Kasumi-1 (cell line): Measurements from ENCODE around the gene DIRAS1.

Source experiments
- DNase-seq, 2 experiments: peaks; one replicate each; lab custom pipeline; 2025; lab: John Stamatoyannopoulos, UW

DIRAS1 gene, protein sequence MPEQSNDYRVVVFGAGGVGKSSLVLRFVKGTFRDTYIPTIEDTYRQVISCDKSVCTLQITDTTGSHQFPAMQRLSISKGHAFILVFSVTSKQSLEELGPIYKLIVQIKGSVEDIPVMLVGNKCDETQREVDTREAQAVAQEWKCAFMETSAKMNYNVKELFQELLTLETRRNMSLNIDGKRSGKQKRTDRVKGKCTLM

DNA sequence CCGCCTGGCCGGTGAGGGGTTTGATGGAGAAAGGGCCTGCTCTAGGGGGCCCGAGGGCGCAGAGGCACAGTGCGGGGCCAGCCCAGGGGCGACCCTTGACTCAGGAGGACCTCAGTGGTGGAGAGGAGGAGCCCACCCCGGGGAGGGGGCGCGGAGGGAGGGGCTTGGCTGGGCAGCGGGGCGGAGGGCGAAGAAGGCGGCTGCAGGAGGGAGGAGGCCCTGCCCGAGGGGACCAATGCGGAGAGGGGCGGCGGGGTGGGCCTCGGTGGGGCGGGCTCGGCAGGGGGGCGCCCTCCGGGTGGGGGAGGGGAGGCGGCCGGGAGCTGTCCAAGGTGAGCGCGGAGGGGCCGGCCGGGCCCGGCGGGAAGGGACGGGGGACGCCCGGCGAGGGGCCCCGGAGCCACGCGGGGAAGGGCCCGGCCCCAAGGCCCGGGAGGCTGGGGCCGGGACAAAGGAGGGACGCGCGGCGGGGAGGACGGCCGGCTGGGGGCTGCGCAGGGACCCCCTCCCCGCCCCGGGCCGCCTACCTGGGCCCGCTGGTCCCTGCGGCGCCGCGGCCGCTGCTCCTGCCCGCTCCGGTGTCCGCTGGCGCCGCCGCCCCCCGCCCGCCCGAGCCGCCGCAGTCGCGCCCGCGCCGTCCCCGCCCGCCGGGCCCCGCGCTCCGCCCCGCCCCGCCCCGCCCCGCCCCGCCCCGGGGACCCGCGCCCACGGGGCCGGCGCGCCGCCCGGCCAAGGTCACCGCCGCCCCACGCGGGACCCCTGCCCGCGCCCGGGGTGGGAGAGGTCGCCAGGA lies at the start of gene DIRAS1:
DIRAS1 (minus strand) TSS at position 596 of the 793 bp plus-strand sequence. CDS start 3,566 bp downstream, outside the sequence.
- DNase-seq = no peak

DNA sequence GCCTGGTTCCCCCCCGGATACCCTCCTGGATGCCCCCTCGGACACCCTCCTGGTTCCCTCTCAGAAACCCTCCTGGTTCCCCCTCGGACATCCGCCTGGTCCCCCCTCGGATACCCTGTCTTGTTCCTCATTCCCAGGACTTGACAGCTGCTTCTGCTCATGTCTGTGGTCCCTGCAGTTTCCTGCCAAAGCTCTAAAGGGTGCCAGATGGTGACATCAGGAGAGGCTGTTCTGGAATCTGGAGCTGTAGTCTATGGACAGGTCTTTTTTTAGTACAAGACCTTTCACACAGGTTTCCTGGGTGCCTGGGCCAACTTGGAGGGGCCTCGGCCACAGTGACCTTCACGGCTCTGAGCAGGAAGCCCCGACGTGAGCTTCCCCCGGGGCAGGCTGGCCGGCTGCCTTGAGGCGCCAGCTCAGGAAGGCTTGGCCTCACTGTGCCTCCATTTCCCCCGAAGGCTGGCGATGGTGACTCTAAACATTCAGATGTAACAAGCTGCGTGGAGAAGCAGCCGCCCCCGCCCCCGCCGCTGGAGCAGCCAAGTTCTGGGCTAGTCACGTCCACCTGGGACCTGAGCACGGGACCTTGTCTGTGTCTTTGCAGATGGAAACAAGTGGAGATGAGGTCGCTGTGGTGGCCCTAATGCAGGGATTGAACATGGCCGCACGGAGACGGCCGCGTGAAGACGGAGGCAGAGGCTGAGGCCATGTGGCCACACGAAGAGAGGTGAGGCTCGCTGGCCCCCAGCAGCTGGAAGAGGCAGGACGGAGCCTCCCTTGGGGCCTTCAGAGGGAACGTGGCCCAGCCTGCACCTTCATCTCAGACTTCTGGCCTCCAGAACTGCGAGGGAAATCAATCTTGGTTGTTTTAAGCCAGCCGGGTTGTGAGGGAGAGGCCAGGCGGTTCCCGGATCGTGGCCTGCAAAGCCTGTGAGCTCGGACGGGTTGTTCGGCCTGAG lies 49.2 kb upstream of the DIRAS1 start:
- peak; percentile 96 to 97 for DNase-seq

DNA sequence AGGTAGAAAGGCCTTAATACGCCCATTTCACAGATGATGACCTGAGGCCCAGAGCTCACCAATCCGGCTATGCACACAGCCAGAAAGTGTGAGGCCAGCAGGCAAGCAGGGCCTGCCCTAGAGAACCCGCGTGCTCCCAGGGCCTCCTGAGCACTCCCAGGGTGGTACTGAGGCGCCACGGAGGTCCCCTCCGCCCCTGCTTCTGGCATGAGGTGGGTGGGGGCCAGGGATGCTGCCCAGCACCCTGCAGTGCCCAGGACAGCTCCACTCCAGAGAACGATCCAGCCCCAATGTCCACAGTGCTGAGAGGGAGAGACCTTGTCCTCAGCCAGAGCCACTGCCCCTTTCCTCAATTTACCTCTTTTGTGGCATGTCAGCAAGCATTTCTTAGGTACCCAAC lies 48.0 kb upstream of the DIRAS1 start:
- DNase-seq = no peak

DNA sequence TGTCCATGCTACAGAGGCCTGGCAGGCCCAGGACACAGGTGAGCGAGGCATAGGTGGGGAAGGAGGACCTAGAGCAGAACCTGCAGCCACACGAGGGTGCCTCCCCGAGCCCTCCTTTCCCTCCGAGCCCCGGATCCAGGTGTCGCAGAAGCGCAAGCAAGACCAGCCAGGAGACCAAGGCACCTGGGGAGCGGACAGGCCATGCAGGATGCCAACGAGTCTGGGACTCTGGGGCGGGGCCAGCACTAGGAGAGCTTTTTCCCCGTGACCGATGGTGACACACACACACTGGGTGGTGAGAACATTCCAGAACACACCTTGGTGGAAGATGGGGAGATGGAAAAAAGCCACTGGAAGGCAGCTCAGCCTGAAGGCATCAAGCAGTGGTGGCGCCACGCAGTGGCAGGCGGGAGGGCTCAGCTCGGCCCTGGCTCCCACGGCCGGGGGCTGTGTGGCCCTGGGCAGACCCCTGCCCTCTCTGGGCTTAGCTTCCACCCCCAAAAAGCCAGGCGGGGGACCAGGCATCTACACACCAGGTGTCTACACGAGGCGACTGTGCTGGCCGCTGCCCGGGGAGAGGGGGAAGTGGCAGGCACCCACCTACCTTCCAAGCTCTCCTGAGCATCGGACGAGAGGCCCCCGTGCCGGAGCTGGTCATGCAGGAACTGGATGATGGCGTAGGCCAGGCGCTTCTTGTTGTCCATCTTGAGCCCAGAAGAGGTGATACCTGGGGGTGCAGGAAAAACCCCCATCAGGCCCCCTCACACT lies 47.4 kb upstream of the DIRAS1 start:
- DNase-seq = no peak

DNA sequence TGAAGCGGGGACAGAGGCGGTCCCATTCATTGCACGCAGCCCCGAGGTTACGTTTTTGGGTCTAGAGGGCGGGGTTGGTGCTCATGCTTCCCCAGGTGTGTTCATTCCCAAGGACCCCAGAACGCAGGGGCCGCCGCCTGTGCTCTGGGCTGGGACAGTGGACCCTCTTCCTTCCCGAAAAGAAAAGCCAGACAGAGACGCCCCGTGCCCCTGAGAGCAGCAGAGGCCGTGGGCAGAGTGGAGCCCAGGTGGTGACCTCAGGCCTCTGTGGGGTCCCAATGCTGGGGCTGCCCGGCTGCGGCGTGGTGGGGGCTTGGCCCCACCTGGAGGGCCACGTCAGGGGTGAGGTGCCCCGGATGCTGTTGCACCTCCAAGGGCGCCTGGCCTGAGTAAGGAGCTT lies 46.5 kb upstream of the DIRAS1 start:
- no peak for DNase-seq

DNA sequence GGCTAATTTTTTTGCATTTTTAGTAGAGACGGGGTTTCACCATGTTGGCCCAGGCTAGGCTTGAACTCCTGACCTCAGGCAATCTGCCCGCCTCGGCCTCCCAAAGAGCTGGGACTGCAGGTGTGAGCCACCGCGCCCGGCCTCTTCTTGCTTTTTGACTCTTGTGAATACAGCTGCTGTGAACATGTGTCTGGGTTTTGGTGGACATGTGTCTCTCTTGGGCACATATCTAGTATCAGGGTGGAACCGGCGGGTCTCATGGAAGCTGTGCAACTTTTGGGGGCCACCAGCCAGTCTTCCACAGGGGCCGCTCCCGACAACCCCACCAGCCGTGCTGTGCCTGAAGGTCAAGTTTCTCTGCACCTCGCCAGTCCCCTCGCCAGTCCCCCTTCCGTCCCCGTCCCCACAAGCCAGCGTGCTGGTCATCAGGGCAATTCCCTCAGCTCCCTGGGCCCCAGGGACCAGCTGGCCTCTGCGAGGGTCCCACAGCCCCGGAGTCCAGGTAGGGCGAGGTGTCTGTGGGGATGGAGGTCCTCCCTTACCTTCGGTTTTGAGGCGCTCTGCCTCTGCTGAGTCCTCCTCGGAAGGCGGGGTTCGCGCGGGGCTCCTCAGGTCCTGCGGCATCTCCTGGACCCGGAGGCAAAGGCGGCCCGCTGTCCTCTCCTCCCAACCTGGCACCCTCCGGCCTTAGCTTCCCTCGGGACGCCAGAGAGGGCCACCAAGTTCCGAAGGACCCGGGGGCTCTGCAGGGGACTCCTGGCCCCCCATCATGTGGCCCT lies 45.6 kb upstream of the DIRAS1 start:
- no peak for DNase-seq

DNA sequence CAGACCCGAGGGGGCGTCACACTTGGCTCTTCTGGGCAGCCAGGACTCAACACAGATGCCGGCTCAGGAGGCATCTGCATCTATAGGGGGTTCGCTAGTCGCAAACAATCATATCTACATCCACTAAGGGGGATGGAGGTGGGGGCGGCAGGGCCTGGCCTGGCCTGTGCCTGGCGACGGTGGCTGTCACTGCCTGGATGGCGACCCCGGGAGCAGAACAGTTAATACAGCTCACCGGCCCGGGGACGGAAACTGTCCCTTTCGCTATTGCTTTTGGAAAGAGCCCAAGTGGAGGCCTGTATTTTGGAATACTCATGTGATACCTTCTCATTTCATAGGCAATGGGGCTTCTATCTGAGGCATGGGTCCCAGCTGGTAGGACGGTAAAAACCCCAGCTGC lies 44.2 kb upstream of the DIRAS1 start:
- DNase-seq = no peak

DNA sequence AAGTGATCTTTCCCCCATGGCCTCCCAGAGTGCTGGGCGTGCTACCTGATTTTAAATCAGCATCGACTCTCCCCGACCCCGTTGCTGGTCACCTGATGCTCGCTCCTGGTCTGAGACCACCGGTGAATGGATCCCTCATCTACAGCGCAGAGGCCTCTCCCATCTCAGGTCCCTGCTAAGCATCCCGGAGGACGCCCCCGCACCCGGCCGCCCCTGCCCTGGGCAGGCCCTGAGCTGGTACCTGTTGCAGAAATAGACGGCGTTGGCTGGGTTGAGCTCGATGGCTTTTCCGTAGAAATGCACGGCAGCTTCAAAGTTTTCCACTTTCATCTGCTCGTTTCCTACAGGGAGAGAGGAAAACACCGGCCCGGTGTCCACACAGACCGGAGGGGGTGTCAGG lies 43.8 kb upstream of the DIRAS1 start:
- no peak for DNase-seq

DNA sequence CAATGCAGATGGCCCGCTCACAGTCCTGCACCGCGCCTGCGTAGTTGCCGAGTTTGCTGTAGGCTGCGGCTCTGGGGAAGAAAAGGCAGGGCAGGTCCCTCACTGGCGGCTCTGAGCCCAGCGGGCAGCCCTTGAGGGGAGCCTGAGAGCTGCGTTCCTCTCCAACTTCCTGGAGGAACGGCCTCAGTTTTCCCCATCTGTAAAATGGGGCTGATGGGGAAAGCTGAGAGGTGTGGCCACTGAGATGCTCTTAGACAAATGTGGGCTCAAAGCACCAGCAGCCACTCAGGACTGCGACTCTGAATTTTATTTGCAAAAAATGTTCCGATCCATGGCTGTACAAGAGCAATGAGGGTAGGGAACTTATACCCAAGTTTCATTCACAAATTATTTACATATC lies 42.5 kb upstream of the DIRAS1 start:
- DNase-seq = no peak

DNA sequence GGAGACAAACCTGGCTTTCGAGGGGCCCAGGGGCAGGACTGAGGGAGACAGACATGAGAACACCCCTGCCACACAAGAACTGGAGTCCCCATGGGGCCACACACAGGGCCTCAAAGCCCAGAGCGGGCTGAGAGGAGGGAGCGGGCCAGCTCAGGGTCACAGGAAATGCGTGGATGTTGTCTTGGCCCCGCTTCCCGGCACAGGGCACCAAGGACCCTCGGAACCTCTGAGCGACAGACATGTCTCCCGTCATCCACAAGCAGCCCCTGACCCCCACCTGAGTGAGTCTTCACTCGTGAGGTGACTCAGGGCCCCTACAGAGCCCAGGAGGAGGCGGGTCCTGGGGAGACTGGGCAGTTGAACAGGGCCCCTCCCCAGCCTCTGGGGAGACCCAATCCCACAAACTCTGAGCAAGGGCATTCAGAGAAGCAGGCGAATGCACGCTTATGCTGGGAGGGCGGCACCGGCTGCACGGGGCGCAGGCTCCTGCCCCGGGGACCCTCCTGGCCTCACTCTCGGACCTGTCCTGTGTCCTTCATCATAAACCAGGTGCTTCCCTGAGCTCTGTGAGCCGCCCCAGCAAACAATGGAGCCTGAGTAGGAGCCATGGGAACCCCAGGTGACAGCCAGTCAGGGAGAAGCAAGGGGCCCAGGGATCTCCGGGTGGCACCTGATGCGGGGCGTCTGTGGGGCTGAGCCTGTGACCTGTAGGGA lies 41.8 kb upstream of the DIRAS1 start:
- DNase-seq = no peak

DNA sequence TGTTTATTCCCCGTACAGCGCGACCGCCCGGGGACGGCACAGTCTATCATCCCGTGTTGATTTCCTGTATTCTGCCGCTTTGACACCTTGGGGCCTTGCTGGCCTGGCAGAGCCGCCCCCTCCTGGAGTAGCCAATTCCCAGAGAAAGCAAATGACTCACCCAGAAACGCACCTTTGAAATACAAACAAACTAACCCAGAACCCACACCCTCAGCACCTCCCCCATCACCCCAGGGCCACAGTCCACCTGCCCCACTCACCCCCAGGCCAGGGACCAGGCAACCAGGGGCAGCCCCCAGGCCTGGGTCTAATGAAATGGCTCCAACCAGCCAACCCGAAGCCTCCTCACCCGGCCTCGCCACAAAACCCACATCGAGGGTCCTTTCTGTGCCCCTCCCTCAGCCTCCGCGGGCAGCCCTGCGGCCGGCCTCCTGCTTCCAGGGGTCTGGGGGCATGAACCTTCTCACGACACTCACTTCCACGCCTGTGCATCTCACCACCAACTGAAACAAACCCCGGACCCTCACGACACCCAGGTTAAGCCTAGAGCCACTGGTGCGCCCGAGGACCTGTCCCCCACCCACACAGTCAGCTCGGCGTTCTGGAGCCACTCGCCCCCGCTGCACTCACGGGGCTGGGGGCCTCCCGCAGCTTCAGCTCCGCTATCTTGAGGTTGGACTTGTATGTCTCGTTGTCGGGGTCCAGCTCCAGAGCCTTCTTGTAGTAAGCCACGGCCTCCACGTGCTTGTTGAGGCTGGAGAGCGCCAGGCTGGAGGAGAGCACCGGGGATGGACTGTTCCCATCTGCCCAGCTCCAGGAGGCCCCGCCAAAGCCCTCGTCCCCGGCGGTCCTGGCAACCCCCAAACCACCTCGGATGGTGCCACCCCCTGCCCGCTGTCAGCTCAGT lies 41.0 kb upstream of the DIRAS1 start:
- DNase-seq = no peak

DNA sequence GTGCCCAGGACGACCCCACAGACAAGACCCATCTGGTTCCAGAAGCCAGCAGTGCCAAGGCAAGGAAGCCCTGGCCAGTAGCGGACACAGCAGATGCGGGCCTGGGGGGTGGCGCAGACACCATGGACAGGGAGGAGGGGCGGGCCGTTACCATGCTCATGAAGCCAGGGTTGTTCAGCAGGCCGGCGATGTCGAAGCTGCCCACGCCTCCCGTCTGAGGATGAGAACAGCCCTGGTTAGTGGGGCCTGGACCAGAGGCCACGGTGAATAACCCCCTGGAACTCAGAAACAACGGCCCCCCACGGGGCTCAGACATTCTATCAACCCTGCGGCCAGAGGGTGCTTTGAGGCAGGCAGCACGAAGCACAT lies 40.1 kb upstream of the DIRAS1 start:
- no peak for DNase-seq

DNA sequence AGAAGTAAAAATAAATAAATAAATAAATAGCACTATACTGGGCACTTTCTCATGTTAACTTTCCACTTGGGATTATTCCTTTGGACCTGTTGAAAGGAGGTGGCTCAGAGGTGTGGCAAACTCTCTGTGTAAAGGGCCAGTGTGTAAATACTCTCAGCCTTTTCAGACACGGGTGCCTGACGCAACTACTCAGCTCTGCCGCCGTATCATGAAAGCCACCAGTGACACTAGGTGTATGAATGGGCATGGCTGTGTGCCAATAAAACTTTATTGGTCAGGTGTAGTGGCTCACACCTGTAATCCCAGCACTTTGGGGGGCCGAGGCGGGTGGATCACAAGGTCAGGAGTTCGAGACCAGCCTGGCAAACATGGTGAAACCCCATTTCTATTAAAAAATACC lies 38.8 kb upstream of the DIRAS1 start:
- DNase-seq = no peak

DNA sequence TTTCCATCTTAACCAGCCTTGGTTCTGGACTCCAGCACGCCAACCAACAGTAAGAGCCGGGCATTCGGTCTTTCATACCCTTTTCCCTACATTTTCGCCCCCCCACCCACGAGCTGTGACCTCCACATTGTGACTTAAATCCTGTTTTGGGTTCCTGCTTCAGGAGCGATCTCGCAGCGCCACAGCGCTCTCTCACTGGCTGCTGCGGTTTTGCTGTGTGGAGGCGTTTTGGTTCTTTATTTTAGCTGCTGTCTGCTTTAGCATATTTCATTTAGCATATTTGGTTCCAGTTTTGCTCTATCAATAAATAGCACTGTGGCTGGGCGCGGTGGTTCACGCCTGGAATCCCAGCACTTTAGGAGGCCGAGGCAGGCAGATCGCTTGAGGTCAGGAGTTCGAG lies 38.2 kb upstream of the DIRAS1 start:
- no peak for DNase-seq

DNA sequence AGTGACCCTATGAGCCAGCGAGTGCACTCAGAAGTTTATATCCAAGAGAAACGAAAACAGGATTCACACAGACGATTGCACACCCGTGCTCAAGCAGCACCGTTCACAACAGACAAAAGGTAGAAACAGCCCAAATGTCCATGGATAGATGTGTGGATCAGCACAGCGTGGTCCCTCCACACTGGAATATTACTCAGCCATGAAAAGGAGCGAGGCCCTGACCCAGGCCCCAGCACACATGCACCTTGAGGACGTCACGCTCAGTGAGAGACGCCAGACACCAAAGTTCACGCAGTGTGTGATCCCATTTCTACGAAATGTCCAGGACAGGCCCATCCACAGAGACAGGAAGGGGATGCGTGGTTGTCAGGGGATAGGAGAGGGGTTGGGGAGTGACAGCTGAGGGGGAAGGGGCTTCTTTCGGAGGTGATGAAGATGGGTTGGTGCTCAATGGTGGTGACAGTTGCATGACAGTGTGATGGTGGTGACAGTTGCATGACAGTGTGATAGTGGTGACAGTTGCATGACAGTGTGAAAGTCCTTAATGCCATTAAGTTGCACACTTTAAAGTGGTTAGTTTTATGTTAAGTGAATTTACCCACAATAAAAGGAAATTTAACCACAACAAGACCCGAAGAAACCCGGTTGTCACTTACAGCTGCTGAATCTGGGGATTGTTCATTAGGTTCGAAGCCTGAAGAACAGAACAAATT lies 37.6 kb upstream of the DIRAS1 start:
- no peak for DNase-seq

DNA sequence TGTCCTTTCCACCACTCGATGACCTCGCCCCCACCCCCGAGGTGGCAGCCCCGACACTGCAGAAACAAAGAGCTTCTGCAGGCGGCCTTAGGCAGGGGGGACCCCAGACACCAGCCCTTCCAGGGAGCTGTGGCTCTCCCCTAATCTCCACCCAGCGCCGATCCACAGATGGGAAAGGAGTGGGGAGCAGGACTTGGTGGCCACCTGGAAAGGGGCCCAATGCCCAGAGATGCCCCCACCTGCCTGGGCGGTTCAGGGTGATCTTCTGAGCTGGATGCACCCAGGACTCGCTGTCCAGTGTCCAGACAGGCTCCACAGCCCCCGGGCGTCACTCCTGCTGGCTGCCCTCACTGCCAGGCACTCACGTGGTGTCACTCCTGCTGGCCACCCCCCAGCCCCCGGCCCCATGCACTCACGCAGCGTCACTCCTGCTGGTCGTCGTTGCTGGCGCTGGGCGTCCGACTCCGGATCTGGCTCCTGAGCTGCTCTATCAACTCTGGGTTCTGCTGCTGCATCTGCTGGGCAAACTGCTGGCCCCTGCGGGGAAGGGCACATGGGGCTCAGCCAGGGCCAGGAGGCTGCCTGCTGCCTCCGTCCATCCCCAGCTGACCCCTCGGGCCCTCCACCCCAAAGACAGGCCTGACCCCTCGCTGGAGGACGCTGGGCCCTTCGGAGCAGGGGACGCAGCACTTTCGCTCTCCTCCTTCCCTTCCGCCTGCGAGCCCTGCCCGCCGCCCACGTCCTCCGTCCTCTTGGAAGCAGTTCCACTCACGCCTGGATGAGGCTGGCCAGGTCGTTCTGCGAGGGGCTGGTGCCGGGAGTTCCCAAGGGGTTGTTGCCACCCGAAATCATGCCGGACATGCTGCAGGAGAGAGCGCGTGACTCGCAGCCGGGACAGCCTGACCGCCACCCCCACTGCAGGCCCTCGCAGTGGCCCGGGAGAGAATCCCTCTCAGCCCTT lies 36.0 kb upstream of the DIRAS1 start:
- DNase-seq = no peak

DNA sequence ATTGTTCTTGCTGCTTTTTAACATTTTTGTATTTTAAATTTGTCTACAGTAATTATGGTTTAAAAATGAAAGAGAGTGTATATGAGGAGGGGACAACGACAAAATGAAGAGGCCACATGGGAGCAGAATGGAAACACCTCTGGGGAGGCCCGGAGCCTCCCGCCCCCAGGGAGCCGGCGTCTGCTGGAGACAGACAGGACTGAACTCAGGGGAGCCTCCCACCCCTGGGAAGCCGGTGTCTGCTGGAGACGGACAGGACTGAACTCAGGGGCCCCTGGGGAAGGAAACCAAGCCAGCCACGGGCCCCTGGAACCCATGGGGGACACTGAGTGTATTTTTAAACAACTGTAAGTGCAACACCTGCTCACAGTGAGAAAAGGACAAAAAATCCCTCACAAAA lies 35.3 kb upstream of the DIRAS1 start:
- DNase-seq = no peak

DNA sequence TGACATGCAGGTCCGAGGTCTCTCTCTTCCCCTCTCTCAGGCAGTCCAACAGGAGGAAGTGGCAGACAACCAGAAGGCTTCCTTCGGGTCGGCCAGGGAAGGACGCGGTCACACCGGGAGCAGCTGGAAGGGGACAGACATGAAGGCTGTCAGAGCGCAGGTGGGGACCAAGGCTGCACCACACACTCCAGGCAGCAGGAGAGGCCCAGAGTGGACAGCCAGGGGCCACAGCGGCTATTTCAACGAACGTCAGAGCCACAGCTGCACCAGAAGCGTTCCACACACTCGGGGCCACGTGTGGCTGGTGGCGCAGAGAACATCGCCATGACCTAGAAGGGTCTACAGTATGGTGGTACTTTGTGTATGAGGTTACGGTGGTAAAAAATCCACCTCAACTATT lies 34.6 kb upstream of the DIRAS1 start:
- no peak for DNase-seq
